Measurements from ENCODE around the gene FNIP1.
"Not testable (repeated sequence)": the region's sequence is repeated elsewhere in the genome, so short reads cannot be mapped to it uniquely, and the experiment has no call there.

FNIP1 gene

DNA sequence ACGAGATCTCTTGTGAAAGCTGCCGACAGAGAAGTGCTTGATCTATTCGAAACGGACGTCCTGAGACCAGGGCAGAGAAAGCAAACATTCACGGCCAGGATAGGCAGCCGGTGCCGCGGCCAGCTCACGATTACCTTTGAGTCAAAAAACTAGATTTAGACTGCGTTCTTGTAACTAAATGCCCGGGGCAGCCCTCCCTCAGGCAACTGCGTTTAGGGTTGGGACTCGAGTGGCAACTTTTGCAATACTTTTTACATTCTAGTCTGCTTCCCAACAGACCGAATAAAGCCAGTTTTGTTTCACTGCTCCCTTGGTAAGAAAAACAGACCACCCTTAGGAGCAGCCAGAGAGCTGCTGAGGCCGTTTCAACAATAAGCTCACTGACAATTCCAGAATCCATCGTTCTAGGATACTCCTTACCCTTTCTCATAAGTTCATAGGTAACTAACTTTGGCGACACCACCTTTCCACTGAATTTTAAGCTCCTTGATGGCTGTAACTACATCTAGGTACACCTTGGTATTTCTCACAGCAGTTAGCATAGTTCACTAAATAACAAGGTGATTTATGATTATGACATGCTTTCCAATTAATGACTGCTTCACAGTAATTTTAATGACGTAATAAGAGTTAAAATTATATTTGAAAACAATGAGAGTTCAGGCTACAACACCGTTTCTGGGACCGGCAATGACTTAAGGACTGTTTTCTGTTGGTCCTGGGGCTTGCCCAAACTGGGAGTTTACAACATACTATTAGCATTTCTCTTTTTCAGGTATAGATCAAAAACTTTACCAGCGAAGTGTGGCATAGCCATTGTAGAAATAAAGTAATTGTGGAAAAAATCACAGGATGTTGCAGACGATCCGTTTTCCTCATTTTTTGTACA is 160.9 kb downstream of the FNIP1 start:
- peak in 1 of 5 experiments; percentile 41 for DNase-seq

DNA sequence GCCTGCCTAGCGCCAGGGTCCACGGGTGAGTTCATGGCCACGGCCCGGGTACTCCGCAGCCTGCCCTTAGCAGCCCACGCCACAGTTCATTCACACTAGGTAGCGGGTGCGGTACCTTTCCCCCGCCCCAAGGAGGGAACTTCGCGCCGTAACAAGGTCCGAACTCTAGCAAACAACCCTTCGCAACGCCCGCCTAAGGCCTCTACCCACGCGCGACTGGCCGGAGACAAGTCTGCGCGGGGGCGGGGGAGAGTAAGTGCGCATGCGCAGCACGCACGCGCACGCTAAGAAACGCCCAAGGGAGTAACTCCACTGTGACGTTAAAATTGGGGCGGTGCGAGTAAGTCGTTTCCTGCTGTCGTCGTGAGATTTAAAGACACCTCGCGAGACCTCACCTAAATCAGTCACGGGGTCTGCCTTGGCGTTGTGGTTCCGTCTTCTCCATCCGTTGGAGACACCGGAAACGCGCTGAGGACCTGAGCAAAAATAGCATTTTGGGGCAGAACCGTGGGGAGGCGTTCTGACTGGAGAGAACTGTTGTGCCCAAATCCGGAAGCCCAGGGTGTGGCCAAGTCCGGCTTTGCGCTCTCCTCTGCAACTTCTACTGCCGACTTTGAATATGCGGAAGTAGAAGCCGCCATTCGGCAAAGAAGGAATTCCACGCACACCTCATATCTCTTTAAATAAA is 161.7 kb downstream of the FNIP1 start, which contains the start of gene RAPGEF6:
Gene RAPGEF6, minus strand, starts transcription at position 234 of the 688 bp plus-strand sequence. Its CDS starts 199 bp downstream, at position 35.
- peak; percentile 83 to 100 (median 95) for DNase-seq

DNA sequence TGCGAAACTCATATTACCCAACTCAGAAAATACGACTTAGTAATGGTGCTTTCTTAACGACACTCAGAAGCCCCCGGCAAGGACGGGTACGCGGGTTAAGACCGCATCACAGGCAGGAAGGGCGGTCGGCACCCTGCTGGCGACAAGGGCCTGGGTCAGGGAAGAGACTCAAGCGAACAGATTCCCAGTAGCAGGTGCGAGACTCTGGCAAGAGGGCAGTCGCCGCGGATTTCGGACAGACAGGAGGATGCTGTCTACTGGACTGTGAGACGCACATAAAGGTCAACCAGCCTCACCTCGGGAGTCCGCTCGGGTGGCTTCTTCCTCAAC is 162.2 kb downstream of the FNIP1 start:
- peak; percentile 17 to 84 (median 62) for DNase-seq

DNA sequence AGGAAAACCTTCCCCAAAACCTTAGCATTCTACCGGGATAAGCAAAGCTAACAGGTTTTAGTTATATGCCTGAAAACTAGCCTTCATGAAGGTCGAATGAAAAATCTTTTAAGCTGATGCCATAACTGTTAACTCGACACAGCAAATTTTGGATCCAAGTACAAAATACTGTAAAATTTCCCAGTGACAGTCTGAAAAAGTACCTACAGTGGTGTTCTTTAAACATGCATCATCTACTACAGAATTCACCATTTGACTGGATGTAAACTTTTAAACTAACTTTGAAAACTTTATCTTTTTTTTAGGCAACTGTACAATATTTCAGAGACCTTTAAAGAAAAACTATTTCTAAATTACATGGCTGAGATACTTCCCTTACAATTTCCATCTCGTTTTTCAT is 162.6 kb downstream of the FNIP1 start:
- DNase-seq: no peak

DNA sequence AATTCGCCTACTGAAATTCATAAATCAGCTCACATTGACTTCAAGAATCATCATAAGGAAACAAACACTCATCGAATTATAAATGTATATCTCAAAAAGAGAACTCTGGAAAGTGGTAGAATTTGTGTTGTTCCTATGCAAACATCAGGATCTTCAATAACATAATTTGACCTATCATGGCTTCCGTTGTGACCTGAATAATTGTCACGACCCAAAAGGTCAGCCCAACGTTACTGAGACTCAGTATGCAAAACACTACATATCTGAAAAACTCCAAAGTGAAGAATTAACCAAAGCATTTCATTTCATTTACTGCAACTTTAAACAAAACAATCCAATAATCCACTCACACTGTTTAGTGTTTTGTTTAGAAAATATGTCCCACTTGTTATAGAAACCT is 163.0 kb downstream of the FNIP1 start:
- peak in 1 of 5 experiments; percentile 48 for DNase-seq

DNA sequence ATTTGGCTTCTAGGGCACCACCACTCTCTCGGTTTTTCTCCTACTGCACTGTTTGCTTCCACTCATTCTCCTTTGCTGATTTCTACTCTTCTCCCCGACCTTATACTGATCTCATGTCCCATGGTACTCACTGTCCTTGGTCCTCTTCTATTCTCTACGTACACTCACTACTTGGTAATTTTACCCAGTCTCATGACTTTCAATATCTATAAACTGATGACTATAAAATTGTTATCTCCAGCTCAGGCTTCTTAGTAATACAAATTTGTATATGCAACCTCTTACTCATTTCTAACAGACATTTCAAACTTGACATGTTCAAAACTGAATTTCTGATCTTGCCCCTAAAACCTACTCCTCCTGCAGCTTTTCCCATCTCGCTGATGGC is 165.9 kb downstream of the FNIP1 start:
- DNase-seq: no peak

DNA sequence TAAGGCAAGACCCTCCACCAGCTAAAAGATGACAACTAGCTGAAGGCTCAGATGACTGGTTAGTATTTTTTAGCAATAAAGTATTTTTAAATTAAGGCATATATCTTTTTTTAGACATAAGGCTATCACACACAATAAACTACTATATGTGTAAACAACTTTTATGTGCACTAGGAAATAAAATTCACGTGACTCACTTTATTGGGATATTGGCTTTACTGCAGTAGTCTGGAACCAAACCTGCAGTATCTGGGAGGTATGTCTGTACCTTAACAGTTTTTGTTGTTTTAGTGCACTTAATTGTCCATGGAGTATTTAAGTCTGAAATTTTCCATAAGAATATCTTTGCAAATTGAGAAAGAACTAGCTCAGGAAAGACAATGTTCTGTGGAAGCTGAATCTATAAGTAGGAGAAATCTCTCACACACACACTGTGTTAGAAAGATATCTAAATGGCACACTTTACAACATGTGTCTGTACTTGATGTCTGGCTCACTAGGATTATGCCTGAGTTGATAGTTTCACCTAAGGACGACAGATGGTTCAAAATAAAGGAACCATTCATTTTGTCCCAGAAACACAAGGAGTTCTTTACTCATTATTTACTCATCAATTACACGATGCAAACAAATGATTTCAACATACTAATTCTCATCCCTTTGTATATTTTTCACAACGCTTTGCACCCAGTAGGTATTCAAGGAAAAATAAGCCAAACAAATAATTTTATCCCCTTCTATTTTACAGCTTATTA is 166.4 kb downstream of the FNIP1 start:
- no peak for DNase-seq

DNA sequence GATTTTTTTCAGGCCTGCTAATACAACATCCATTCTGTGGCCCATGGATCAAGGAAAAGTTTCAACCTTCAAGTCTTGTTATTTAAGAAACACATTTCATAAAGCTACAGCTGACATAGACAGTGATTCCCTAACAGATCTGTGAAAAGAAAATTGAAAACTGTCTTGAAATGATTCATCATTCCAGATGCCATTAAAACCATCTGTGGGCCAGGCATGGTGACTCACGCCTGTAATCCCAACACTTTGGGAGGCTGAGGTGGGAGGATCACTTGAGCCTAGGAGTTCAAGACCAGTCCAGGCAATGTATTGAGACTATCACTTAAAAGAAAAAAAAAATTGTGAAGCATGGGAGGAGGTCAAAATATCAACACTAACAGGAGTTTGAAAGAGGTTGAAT is 167.8 kb downstream of the FNIP1 start:
- no peak for DNase-seq

DNA sequence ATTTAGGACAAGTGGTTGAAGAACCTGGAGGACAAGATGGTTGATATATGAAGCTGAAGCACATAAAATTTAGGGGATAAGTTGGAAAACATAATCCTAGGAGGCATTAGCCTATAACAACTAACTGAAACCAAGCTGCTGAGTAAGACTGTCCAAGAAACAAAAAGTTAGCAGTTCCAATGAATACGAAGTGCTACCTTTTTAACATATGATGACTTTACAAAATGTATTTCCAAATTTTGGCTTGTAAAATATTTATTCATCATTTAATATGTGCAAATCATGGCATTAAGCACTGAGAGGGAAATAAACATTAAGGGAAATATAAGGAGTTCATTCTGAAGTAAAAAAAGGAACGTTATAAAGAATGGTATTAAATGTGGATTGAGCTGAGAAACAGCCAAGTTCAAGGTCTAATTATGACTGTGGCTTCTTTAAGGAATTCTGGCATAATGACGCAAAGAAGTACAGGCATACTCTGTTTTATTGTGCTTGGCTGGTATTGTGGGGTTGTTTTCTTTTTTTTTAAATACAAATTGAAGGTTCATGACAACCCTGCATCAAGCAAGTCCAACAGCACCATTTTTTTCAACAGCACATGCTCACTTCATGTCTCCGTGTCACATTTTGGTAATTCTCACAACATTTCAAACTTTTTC is 169.5 kb downstream of the FNIP1 start:
- DNase-seq: no peak

DNA sequence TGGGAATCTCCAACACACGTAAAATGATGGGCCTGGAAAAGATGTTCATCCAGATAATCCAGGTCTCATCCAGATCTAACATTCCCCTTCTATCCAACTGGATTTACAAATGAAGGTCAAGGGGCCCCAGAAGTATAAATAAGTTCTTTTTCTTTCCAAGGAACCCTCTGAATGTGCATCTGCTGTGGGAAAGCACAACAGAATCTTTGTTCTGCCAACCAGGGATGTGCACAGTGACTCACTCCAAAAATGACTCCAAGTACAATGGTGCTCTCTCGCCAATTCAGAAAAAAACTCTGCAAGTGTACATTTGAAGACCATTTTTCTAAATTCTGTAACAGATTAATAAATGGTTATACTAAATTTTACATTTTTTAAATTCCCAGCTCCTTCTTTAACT is 174.2 kb downstream of the FNIP1 start:
- no peak for DNase-seq

DNA sequence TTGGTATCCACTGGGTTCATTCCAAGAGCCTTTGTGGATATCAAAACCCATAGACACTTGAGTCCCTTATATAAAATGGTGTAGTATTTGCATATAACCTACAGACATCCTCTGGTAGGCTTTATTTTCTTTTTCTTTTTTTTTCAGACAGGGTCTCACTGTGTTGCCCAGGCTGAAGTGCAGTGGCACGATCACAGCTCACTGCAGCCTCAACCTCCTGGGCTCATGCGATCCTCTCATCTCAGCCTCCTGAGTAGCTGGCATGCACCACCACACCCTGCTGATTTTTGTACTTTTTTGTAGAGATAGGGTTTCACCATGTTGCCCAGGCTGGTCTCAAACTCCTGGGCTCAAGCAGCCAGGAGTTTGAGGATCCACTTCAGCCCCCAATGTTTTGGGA is 175.7 kb downstream of the FNIP1 start:
- not testable (repeated sequence) for DNase-seq

DNA sequence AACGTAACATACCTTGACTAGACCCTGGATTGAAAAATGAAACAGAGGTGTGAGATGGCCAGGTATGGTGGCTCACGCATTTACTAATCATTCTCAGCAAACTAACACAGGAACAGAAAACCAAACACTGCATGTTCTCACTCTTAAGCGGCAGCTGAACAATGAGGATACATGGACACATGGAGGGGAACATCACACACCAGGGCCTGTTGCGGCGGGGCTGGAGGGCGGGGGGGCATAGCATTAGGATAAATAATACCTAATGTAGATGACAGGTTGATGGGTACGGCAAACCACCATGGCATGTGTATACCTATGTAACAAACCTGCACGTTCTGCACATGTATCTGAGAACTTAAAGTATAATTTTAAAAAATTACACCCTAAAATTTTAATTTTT is 177.7 kb downstream of the FNIP1 start:
- no peak for DNase-seq

DNA sequence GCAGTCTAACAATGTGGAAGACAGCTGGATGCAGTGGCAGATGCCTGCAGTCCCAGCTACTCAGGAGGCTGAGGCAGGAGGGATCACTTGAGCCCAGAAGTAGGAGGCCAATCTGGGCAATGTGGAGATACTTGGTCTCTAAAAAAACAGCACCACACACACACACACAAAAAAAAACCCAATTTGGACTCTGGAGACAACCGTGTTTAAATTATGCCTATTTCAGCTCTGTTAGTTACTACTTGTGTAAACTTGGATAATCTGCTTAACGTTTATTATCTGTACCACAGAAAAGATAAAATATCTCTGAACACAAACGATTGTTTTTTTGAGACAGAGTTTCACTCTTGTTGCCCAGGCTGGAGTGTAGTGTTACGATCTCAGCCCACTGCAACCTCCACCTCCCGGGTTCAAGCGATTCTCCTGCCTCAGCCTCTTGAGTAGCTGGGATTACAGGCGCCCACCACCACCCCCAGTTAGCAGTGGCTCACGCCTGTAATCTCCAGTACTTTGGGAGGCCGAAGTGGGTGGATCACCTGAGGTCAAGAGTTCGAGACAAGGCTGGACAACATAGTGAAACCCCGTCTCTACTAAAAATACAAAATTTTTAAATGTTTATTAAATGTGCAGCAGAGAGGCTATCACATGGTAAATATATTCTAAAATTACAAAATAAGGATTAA is 179.5 kb downstream of the FNIP1 start:
- DNase-seq: no peak

DNA sequence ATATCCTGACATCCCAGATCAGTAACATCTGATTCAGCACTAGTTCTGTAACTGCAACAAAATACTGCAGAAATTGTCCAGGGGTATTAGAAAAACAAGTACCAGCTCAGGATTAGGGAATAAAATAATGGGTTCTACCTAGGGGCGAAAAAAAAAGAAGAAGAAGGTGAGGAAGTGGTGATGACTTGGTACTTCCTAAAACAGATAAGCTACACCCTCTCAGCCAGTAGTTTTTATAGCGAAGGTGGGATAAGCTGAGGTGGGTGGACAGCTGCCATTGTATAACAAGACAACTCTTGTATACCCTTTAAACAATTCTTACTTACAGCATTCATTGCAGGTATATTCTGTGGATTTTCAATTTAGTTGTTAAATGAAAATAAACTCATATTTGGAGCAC is 180.9 kb downstream of the FNIP1 start:
- no peak for DNase-seq

DNA sequence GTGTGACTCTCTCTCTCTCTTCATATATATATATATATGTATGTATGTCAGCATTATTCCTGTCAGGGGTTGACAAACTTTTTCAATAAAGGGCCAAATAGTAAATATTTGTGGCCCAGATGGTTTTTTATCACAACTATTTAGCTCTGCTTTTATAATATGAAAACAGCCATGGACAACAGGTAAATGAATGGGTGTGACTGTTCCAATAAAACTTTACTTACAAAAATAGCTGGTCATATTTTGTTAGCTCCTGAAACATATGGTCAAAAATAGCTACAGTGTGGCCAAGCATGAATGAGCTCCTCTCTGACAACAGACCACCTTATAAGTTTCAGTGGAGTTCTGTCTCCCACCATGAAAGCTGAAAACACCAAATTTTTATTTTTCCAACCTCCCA is 183.4 kb downstream of the FNIP1 start:
- no peak for DNase-seq

DNA sequence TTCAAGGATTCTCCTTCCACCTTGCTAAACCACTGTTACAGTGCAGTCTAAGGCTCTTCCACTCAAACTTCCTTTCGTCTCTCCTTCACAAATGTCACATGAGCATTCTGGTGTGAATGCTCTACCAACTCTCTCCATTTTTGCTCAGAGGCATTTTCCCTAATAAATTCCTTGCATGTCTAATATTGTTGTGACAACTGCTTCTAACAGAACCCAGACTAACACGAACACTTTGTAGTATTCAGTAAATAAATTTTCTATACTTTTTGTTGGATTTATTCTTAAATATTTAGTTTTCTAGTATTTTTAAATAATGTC is 185.8 kb downstream of the FNIP1 start:
- DNase-seq: no peak

DNA sequence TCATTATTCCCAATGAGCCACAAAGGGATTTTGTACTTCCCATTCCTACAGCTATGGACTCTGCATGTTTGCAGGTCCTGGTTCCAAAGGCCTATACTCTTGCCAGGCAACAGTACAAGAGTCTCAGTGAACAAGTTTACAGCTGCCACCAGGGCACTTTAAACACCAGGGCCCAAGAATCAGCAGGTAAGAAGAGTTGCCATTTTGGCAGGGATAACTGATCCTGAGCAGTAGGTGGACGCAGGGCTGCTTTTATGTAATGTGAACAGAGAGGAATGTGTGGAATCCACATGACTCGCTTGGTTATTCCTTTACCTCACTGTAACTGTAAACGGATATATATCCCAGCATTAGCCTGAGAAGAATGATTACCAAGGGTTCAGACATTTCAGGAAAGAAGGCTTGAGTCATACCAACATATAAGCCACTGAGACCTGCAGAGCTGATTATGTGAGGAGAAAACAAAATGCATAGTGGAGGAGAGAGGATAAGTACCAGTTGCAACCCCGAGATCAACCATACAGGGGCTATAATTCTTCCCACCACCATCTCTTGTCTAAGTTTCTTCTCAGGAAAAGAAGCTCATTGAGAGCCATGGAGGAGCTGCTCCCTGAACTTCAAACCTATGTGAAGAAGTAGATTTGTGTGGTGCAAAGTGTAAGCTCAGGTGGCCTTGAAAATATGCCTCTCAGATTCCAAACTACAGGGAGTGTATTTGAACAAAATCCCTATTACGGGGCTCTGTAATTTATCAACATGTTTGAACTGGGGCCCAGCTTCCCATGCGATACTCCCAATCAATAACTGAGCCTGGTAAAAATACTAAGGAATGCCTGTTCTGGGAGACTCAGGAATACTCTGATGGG is 186.4 kb downstream of the FNIP1 start:
- DNase-seq: no peak

DNA sequence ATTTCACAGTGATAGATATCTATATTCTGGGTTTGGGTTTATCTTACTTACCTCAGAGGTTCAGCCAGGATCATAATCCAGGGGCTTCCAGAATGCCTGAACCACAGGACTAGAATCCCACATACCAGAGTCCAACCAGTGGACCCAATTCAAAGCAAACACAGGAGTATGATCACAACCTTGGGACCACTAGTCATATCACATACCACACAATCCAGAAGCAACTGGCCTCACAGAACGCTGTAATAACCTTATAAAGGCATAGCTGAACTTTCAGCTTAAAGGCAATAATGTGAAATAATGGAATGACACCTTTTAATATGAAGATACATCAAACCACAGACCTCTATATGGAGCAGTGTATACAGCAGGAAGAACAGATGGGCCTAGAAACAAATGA is 187.0 kb downstream of the FNIP1 start:
- no peak for DNase-seq

DNA sequence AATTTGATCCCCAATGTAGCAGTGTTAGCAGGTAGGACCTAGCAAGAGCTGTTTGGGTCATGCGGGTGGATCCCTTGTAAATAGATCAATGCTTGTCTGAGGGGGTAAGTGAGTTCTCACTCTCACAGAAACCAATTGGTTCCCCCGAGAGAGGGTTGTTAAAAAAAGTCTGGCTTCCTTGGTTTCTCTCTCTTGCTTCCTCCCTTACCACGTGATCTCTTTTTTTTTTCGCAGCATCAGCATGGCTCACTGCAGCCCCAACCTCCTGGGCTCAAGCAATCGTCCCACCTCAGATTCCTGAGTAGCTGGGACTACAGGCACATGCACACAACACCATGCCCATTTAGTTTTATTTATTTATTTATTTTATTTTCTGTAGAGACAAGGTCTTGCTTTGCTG is 188.2 kb downstream of the FNIP1 start:
- no peak for DNase-seq

DNA sequence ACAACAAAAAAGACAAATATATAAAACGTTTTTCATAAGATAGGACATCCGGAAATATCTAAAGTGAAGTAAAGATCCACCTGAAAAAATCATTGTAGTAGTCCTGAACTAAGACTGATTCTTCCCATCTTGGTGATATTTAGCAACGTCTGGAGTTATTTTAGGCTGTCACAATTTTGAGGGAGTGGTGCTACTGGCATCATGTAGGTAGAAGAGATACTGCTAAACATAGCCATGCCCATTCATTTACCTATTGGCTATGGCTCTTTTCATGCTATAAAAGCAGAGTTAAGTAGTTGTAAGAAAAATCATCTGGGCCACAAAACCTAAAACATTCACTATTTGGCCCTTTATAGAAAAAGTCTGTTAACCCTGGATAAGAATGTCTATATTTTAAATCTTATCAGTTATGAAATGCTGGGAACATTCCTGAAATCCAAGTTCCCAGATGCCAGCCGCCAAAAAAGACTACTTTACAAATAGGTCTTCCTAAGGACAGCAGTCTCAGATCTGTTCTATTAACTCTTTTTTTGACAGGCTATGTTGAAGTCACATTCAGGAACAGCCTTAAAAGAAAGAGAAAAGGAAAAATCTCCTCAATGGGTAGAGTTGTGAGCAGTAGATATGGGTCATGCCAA is 188.8 kb downstream of the FNIP1 start:
- no peak for DNase-seq

DNA sequence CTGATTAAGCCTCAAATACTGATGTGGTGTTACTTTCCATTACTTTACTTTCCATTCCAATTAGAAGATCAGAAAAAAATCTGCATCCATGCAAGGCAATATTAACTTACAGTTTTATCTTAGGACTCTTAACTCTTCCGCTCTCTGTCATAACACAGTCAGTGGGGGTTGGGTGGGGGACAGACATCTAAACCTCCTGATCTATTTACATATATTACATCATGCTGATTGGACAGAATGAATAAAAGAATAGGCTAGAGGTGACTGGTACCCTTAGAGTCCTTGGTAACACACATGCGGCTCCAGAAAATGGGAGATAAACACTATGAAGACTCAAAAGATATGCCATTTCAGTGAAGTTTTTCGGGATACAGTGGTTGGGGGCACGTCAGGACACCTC is 189.4 kb downstream of the FNIP1 start:
- DNase-seq: no peak
